Calu3 (cell line): ENCODE results near the gene SPOCK2. TPM values are rescaled to one million over a fixed set of nuclear protein-coding genes. Genes with fewer than 3 reads are reported as not detected.
"Not testable (repeated sequence)": the region's sequence is repeated elsewhere in the genome, so short reads cannot be mapped to it uniquely, and the experiment has no call there.

Experiments used
- BruUV-seq: library from RNA; stranded (reverse); fragments of 400-500 nt; replicated peaks from 2 replicates; lab custom pipeline; 2021; lab: Mats Ljungman, UMichigan
- CTCF ChIA-PET: fragments of 300-600 bp; sonication (Branson Sonifier 250); formaldehyde crosslinking; loops from one replicate; lab custom pipeline; 2022; ENCODE audit warnings: antibody characterized with exemption; lab: Charles Lee
- DNase-seq: peaks from one replicate; pipeline ENCODE4 v3.0.0; 2022
- H3K27ac Mint-ChIP-seq: one replicate; pipeline ENCODE4 v1.8.0; 2022; ENCODE audit warnings: mixed read lengths; ENCODE audit not compliant: unreplicated experiment
- H3K27me3 Mint-ChIP-seq: one replicate; pipeline ENCODE4 v1.8.0; 2022; ENCODE audit warnings: mixed read lengths; ENCODE audit not compliant: unreplicated experiment
- H3K36me3 Mint-ChIP-seq: one replicate; pipeline ENCODE4 v1.8.0; 2022; ENCODE audit warnings: mild to moderate bottlenecking, moderate library complexity, mixed read lengths; ENCODE audit not compliant: insufficient read depth, unreplicated experiment
- H3K4me1 Mint-ChIP-seq: one replicate; pipeline ENCODE4 v1.8.0; 2022; ENCODE audit warnings: mild to moderate bottlenecking, low read depth, mixed read lengths; ENCODE audit not compliant: unreplicated experiment
- H3K4me3 Mint-ChIP-seq: one replicate; pipeline ENCODE4 v1.8.0; 2022; ENCODE audit warnings: mild to moderate bottlenecking, low read depth, moderate library complexity, mixed read lengths; ENCODE audit not compliant: unreplicated experiment
- H3K9me3 Mint-ChIP-seq: one replicate; pipeline ENCODE4 v1.8.0; 2022; ENCODE audit warnings: low read depth, mixed read lengths; ENCODE audit not compliant: unreplicated experiment
- CTCF ChIP-seq: fragments of 200-600 bp; IDR thresholded peaks from one replicate; pipeline ENCODE4 v1.8.0; 2022; ENCODE audit warnings: antibody characterized with exemption; ENCODE audit not compliant: unreplicated experiment
- intact Hi-C: fragments of 100-400 bp; cut with micrococcal nuclease; formaldehyde crosslinking; loops from one replicate; pipeline ENCODE4 v1.10.0; 2022; ENCODE audit not compliant: unreplicated experiment
- total RNA-seq: library from RNA; stranded (reverse); gene quantifications from 2 replicates; pipeline ENCODE4 v1.2.3, GENCODE V29; 2022

The SPOCK2 gene
- total RNA-seq, 1 experiment from 2014 or later, result 162 TPM

GRCh38 chr10:72034761-72035160 is 53.6 kb downstream of the SPOCK2 start:
- BruUV-seq, result no TSS peak
- no peak for DNase-seq
- intact Hi-C loops, result no loop called here
- Mint-ChIP-seq H3K36me3 (no peaks in the 10 kb centered on the region), H3K27me3 (no peaks in the 10 kb centered on the region), H3K9me3 (no peaks in the 10 kb centered on the region), H3K4me3 (no peak overlapping the region), H3K27ac (no peak overlapping the region), H3K4me1 (peaks cover 23% of the 10 kb centered on the region)
- CTCF ChIA-PET, result interaction anchor here (0.9 kb wide), 1 partner anchor 10 kb away, joined by 3 read pairs; no protein-coding TSS in a partner anchor
- no peak for TF ChIP-seq CTCF

DNA sequence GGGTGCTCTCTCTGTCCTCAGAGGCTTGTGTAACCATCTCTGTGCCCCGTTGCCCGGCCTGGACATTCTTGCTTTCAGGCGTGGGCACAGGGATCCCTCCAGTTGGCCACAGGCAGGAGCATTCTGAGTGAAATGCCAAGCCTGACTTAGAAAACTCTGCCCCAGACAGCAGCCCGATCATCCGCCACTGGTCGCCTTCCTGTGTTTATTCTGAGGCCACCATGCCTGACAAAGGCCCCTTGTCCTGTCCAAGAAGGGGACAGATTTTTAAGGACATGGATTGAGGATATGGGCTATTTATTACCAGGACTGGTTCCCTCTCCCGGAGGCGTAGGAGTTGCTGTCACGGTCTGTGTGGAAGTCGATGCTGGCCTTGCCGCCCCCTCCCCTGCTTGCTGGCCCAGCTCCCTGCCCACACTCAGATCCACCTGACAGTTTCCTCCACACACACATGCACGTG is 54.3 kb downstream of the SPOCK2 start:
- no peaks in the 10 kb centered on the region for H3K27me3 Mint-ChIP-seq
- no peaks in the 10 kb centered on the region for H3K36me3 Mint-ChIP-seq
- H3K27ac Mint-ChIP-seq, result no peak overlapping the region
- H3K4me3 Mint-ChIP-seq, result no peak overlapping the region
- peaks cover 23% of the 10 kb centered on the region for H3K4me1 Mint-ChIP-seq
- no TSS peak for BruUV-seq
- CTCF ChIA-PET, result no interaction called here
- TF ChIP-seq CTCF, result no peak
- intact Hi-C loops, result no loop called here
- DNase-seq, result peak; percentile 9
- H3K9me3 Mint-ChIP-seq, result no peaks in the 10 kb centered on the region

- H3K9me3 Mint-ChIP-seq, H3K27ac Mint-ChIP-seq: not testable (repeated sequence)
These were observed 55.8 kb downstream of the SPOCK2 start for GRCh38 chr10:72032409-72033162.

GRCh38 chr10:72031706-72032105 is 56.6 kb downstream of the SPOCK2 start:
- CTCF ChIA-PET, result interaction anchor here (0.7 kb wide), 1 partner anchor 532 kb away, joined by 3 read pairs; no protein-coding TSS in a partner anchor
- no TSS peak for BruUV-seq
- H3K27me3 Mint-ChIP-seq, result no peaks in the 10 kb centered on the region
- peaks cover 4% of the 10 kb centered on the region for H3K36me3 Mint-ChIP-seq
- no peak overlapping the region for H3K27ac Mint-ChIP-seq
- no peaks in the 10 kb centered on the region for H3K9me3 Mint-ChIP-seq
- H3K4me1 Mint-ChIP-seq, result peaks cover 36% of the 10 kb centered on the region
- TF ChIP-seq CTCF, result no peak
- intact Hi-C loops, result no loop called here
- DNase-seq, result no peak
- H3K4me3 Mint-ChIP-seq, result no peak overlapping the region

More at GRCh38 chr10:72032409-72033162, 55.8 kb downstream of the SPOCK2 start:
- peaks cover 27% of the 10 kb centered on the region for H3K4me1 Mint-ChIP-seq
- BruUV-seq, H3K36me3 Mint-ChIP-seq, H3K4me3 Mint-ChIP-seq, H3K27me3 Mint-ChIP-seq, CTCF ChIA-PET, intact Hi-C loops, DNase-seq: not testable (repeated sequence)
